Tibial artery (tissue), 4 donors: Measurements from ENCODE around the gene AXIN1.
A peak's percentile ranks its signal among the peaks of the same experiment; 100 is the strongest.

Experiments
- DNase-seq, 2 donors: peaks; one replicate each; pipeline ENCODE4 v3.0.0-alpha.2; 2019
- H3K27ac ChIP-seq, 2 donors: fragments of 200-600 bp; sonication (generic) in 1 of 2; 1 replicate in 1 of 2; 2 replicates in 1 of 2; pipeline ENCODE4 v1.5.1; 2018 to 2019; ENCODE audit warnings: mild to moderate bottlenecking in 1 of 2
- H3K27me3 ChIP-seq, 2 donors: fragments of 200-600 bp; sonication (generic) in 1 of 2; one replicate each; pipeline versions ENCODE4 v1.5.1 to v1.6.0; 2016 to 2019
- H3K36me3 ChIP-seq, 3 donors: fragments of 200-600 bp; sonication (generic) in 2 of 3; one replicate each; pipeline ENCODE4 v1.5.1; 2016 to 2019; ENCODE audit warnings: mild to moderate bottlenecking in 2 of 3
- H3K4me1 ChIP-seq, 4 donors: fragments of 200-600 bp; sonication (generic) in 2 of 4; 1 replicate in 3 of 4; 2 replicates in 1 of 4; pipeline ENCODE4 v1.5.1; 2016 to 2019
- H3K4me3 ChIP-seq, 2 donors: fragments of 200-600 bp; sonication (generic) in 1 of 2; 1 replicate in 1 of 2; 2 replicates in 1 of 2; pipeline ENCODE4 v1.5.1; 2018 to 2019; ENCODE audit warnings: mild to moderate bottlenecking in 2 of 2
- H3K9me3 ChIP-seq, 3 donors: fragments of 200-600 bp; sonication (generic) in 1 of 3; one replicate each; pipeline ENCODE4 v1.5.1; 2016 to 2019
- CTCF ChIP-seq, 2 experiments: fragments of 200-600 bp in 1 of 2; fragments of 450-650 bp in 1 of 2; IDR thresholded peaks; one replicate each; pipeline ENCODE4 v1.5.1; 2017 to 2019; ENCODE audit warnings: antibody characterized with exemption in 2 of 2, mild to moderate bottlenecking in 1 of 2, moderate library complexity in 1 of 2
- intact Hi-C: fragments of 100-400 bp; cut with DNase I; formaldehyde crosslinking; loops from one replicate; pipeline ENCODE4 v1.15.0; 2023; ENCODE audit warnings: low total_unique reads

Gene AXIN1

DNA sequence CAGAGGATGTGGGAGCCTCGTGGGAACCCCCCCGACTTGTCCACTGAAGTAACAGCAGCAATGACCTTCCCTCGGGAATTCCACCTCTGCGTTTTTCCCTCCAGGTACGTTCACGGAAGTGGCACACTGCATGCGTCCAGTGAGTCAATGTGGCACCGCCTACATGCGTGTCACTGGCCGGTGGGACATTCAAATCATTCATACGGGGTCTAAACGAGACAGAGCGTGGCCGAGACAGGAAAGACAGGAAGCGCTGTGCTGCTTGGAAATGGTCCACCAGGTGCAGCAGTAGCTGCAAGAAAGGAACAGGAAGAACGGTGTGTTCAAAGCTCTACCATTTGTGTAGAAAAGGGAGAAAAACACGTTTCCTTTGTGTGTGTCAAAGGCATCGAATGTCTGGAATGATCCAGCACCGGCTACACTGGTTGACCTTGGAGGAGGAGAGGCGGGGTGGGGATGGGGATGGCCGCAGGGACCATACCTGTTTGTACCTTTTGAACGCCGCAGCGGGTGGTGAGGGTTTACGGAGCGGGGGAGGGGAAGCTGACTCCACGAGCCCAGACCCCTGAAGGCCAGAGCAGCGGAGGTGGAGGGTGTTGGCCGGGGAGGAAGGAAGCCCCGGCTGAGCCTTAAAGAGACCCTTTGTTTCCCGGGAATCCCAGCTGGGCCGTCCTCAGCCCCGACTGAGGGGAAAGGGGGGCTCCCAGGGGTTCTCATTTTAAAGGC is 31.0 kb upstream of the AXIN1 start:
- H3K27me3 ChIP-seq = no peaks in the 10 kb centered on the region
- peak in 1 of 2 donors; percentile 64 for DNase-seq
- H3K4me1 ChIP-seq = peaks cover 0 to 49% (median 30%) of the 10 kb centered on the region in 4 donors
- no peak overlapping the region for H3K27ac ChIP-seq
- peak overlapping the region; percentile 83 to 96 for H3K4me3 ChIP-seq
- no peaks in the 10 kb centered on the region for H3K9me3 ChIP-seq
- intact Hi-C loops = no loop called here
- TF ChIP-seq CTCF (IDR thresholded peaks at IDR 0.05) = no peak
- no peaks in the 10 kb centered on the region for H3K36me3 ChIP-seq

DNA sequence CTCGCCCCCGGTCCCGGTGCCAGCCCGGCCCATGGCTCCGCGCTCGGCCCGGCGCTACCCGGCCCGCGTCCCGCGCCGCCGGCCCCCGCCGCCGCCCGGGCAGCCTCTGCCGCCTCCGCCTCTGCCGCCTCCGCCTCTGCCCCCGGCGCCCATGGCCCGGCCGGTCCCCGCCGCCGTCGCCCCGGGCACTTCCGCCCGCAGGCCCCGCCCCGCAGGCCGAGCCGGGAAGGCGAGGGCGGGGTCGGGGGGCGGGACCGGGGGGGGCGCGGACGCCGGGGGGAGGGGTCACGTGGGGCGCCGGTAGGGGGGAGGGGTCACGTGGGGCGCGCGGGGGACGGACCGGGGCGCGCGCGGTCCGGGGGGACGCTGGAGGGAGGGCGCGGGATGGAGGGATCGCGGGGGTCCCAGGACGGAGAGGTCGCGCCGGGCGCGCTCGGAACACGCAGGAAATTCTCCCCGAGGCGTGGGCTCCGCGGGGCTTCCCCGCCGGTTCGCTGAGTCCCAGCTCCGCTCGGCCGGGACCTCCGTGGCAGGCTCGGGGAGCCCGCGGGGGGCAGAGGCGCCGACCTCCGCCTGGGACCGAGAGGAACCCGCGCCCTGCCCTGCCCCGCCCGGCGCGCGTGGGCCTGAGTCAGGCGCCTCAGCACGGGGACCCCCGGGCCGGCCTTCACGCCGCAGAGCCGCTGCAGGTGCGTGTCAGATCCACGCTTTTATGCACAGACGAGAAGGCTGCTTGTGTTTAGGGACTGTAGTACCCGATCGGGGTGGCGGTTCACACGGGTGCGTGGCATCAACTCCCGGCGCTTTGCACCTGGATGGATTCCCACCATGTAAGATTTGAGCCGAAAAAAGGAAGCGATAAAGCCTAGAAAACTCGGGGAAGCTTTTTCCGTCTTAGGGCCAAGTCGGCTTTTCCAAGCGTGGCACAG is 29.5 kb upstream of the AXIN1 start, which contains the start of gene PGAP6:
PGAP6 (minus strand) TSS at position 190 of the 929 bp plus-strand sequence; CDS start at position 33, 157 bp downstream.
- DNase-seq = peak; percentile 48 to 86
- Histone ChIP-seq H3K27ac (peak within 1 kb of the TSS; percentile 86 to 87), H3K36me3 (peaks cover 3 to 8% (median 5%) of the 10 kb centered on the region in 3 donors), H3K27me3 (no peaks in the 10 kb centered on the region), H3K9me3 (no peaks in the 10 kb centered on the region), H3K4me3 (peak within 1 kb of the TSS; percentile 83 to 96), H3K4me1 (peaks cover 0 to 41% (median 22%) of the 10 kb centered on the region in 4 donors)
- TF ChIP-seq CTCF (IDR thresholded peaks at IDR 0.05) = no peak
- intact Hi-C loops = no loop called here

GRCh38 chr16:381012-381788 is 28.7 kb upstream of the AXIN1 start:
- Histone ChIP-seq H3K27me3 (no peaks in the 10 kb centered on the region), H3K4me1 (peaks cover 0 to 41% (median 22%) of the 10 kb centered on the region in 4 donors), H3K27ac (peak overlapping the region; percentile 51 to 64), H3K9me3 (no peaks in the 10 kb centered on the region), H3K4me3 (peak overlapping the region; percentile 83 to 96), H3K36me3 (peaks cover 11 to 16% (median 14%) of the 10 kb centered on the region in 3 donors)
- DNase-seq = no peak
- TF ChIP-seq CTCF (IDR thresholded peaks at IDR 0.05) = no peak
- intact Hi-C loops = no loop called here

DNA sequence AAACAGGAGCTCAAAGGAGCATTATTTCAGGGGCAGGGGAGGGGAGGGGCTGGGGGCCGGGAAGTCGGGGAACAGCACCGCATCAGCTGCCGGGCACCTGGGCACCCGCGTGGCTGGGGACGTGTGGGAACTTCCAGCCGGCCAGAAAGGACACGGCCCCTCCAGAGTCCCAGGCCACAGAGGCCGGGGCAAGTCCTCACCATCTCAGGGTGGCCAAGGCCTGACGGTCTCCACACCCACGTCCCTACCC is 28.2 kb upstream of the AXIN1 start:
- no peak for TF ChIP-seq CTCF (IDR thresholded peaks at IDR 0.05)
- Histone ChIP-seq H3K4me3 (peak overlapping the region; percentile 83 to 96), H3K4me1 (peaks cover 0 to 41% (median 22%) of the 10 kb centered on the region in 4 donors), H3K27me3 (no peaks in the 10 kb centered on the region), H3K36me3 (peaks cover 16 to 22% (median 19%) of the 10 kb centered on the region in 3 donors), H3K27ac (peak overlapping the region; percentile 51 to 64), H3K9me3 (no peaks in the 10 kb centered on the region)
- intact Hi-C loops = no loop called here
- DNase-seq = no peak
